Upper lobe of left lung (tissue), 6 donors: ENCODE data around the gene TREM2. TPM values are rescaled to one million over a fixed set of nuclear protein-coding genes. Genes with fewer than 3 reads are reported as not detected.

Experiments used
- ATAC-seq, 2 donors: fragments of 200-7000 bp; cut with Tn5 transposase; one replicate each; pipeline ENCODE4 v1.9.1; 2022; ENCODE audit warnings: mild to moderate bottlenecking in 2 of 2, moderate library complexity in 2 of 2; ENCODE audit not compliant: low FRiP score in 2 of 2
- DNase-seq, 2 donors: peaks; one replicate each; pipeline ENCODE4 v3.0.0-alpha.2; 2019 to 2020
- H3K27ac ChIP-seq, 4 donors: fragments of 200-600 bp; sonication (generic); one replicate each; pipeline ENCODE4 v1.5.1; 2016 to 2019
- H3K27me3 ChIP-seq, 4 donors: fragments of 200-600 bp; sonication (generic); one replicate each; pipeline ENCODE4 v1.5.1; 2017 to 2019
- H3K36me3 ChIP-seq, 4 donors: fragments of 200-600 bp; sonication (generic); one replicate each; pipeline ENCODE4 v1.5.1; 2016 to 2019
- H3K4me1 ChIP-seq, 4 donors: fragments of 200-600 bp; sonication (generic); one replicate each; pipeline ENCODE4 v1.5.1; 2018 to 2019
- H3K4me3 ChIP-seq, 4 donors: fragments of 200-600 bp; sonication (generic); one replicate each; pipeline ENCODE4 v1.5.1; 2017 to 2019; ENCODE audit warnings: mild to moderate bottlenecking in 2 of 4, moderate library complexity in 1 of 4
- H3K9me3 ChIP-seq, 4 donors: fragments of 200-600 bp; sonication (generic); one replicate each; pipeline ENCODE4 v1.5.1; 2018 to 2019
- CTCF ChIP-seq, 6 experiments: fragments of 450-650 bp in 4 of 6; fragments of 200-600 bp in 2 of 6; sonication (generic) in 2 of 6; IDR thresholded peaks; one replicate each; pipeline ENCODE4 v1.5.1; 2016 to 2019; ENCODE audit warnings: antibody characterized with exemption in 6 of 6
- EP300 ChIP-seq, 4 donors: sonication (generic); formaldehyde crosslinking; IDR thresholded peaks; one replicate each; pipeline ENCODE4 v1.5.1; 2017; ENCODE audit warnings: antibody characterized with exemption in 4 of 4, control low read depth in 2 of 4
- POLR2A ChIP-seq, 4 donors: fragments of 450-650 bp; IDR thresholded peaks; one replicate each; pipeline ENCODE4 v1.5.1; 2016 to 2017; ENCODE audit warnings: antibody characterized with exemption in 4 of 4, mild to moderate bottlenecking in 2 of 4
- POLR2AphosphoS5 ChIP-seq, 2 donors: sonication (generic); formaldehyde crosslinking; IDR thresholded peaks; one replicate each; pipeline ENCODE4 v1.5.1; 2017; ENCODE audit warnings: antibody characterized with exemption in 2 of 2
- WGBS, 2 donors: methylation state at CpG; one replicate each; pipeline ENCODE4 v1.1.5; 2017 to 2018; 5-methylcytosine and 5-hydroxymethylcytosine counted together
- total RNA-seq, 6 donors: library from RNA; depleted of rRNA in 4 of 6; stranded (reverse); fragments of >200 nt in 4 of 6; gene quantifications; one replicate each; pipeline versions ENCODE4 v1.1.0 to v1.2.1, GENCODE V29; 2016 to 2021
- donor health status: DM: no; HTN: no; CAD: no; lungs with moderate emphysema.
- donor health status: DM: no; HTN: yes; CAD: no; lungs with severe emphysema.

Gene TREM2
- total RNA-seq, 6 donors from 2014 or later, result 6.5 to 66.6 (median 41.0) TPM

- ATAC-seq (no peak), DNase-seq (no peak)
- H3K4me1 ChIP-seq, result peaks cover 0 to 6% (median 2%) of the 10 kb centered on the region in 4 donors
- no peak overlapping the region for H3K4me3 ChIP-seq
- no peaks in the 10 kb centered on the region for H3K9me3 ChIP-seq
- no peaks in the 10 kb centered on the region for H3K27me3 ChIP-seq
- no peak for TF ChIP-seq POLR2AphosphoS5 (IDR thresholded peaks at IDR 0.05)
- TF ChIP-seq EP300 (IDR thresholded peaks at IDR 0.05), result no peak
- TF ChIP-seq CTCF (IDR thresholded peaks at IDR 0.05), result no peak
- no peak for TF ChIP-seq POLR2A (IDR thresholded peaks at IDR 0.05)
- no peaks in the 10 kb centered on the region for H3K36me3 ChIP-seq
- WGBS, 2 donors, result 85 to 89% methylated on average over 4 of the region's 4 CpGs
- H3K27ac ChIP-seq, result no peak overlapping the region
Observed at GRCh38 chr6:41156001-41156400, 6.9 kb downstream of the TREM2 start.

GRCh38 chr6:41155132-41155805 is 7.6 kb downstream of the TREM2 start:
- Histone ChIP-seq H3K27me3 (no peaks in the 10 kb centered on the region), H3K36me3 (no peaks in the 10 kb centered on the region), H3K27ac (no peak overlapping the region), H3K4me3 (no peak overlapping the region), H3K4me1 (peaks cover 0 to 6% (median 2%) of the 10 kb centered on the region in 4 donors), H3K9me3 (no peaks in the 10 kb centered on the region)
- DNase-seq, result no peak
- ATAC-seq, result no peak
- no peak for TF ChIP-seq EP300 (IDR thresholded peaks at IDR 0.05)
- TF ChIP-seq CTCF (IDR thresholded peaks at IDR 0.05), result no peak
- no peak for TF ChIP-seq POLR2A (IDR thresholded peaks at IDR 0.05)
- no peak for TF ChIP-seq POLR2AphosphoS5 (IDR thresholded peaks at IDR 0.05)
- WGBS, 2 donors, result 36 to 49% methylated on average over 7 of the region's 7 CpGs

GRCh38 chr6:41153992-41154625 is 8.8 kb downstream of the TREM2 start, which contains the start of gene TREML1:
Gene TREML1 (minus strand): TSS chr6:41154347. CDS start chr6:41154288, 59 bp downstream.
- Histone ChIP-seq H3K4me1 (peaks cover 0 to 1% (median 0%) of the 10 kb centered on the region in 4 donors), H3K27me3 (no peaks in the 10 kb centered on the region), H3K9me3 (no peaks in the 10 kb centered on the region), H3K27ac (no peak within 1 kb of the TSS), H3K36me3 (peaks cover 0 to under 1% (median 0%) of the 10 kb centered on the region in 4 donors), H3K4me3 (no peak within 1 kb of the TSS)
- no peak for ATAC-seq
- whole genome bisulfite sequencing, 2 donors, result 56 to 57% methylated on average over 4 to 5 of the region's 5 CpGs
- no peak for DNase-seq
- TF ChIP-seq EP300 (IDR thresholded peaks at IDR 0.05) (no peak), POLR2AphosphoS5 (IDR thresholded peaks at IDR 0.05) (no peak), POLR2A (IDR thresholded peaks at IDR 0.05) (no peak), CTCF (IDR thresholded peaks at IDR 0.05) (no peak)

- H3K27me3 ChIP-seq, result no peaks in the 10 kb centered on the region
- DNase-seq (no peak), ATAC-seq (no peak)
- TF ChIP-seq POLR2A (IDR thresholded peaks at IDR 0.05) (no peak), POLR2AphosphoS5 (IDR thresholded peaks at IDR 0.05) (no peak), CTCF (IDR thresholded peaks at IDR 0.05) (no peak), EP300 (IDR thresholded peaks at IDR 0.05) (no peak)
- H3K27ac ChIP-seq, result no peak overlapping the region
- WGBS, 2 donors, result 74 to 79% methylated on average over 3 to 4 of the region's 4 CpGs
- no peak overlapping the region for H3K4me3 ChIP-seq
- peaks cover 0 to 3% (median 0%) of the 10 kb centered on the region in 4 donors for H3K36me3 ChIP-seq
- no peaks in the 10 kb centered on the region for H3K9me3 ChIP-seq
- H3K4me1 ChIP-seq, result no peaks in the 10 kb centered on the region
Observed at GRCh38 chr6:41153451-41153850, 9.5 kb downstream of the TREM2 start.
